Frontal cortex (tissue), 4 donors: ENCODE data around the gene SYNE2. TPM values are rescaled to one million over a fixed set of nuclear protein-coding genes. Genes with fewer than 3 reads are reported as not detected.
"Not testable (repeated sequence)": the region's sequence is repeated elsewhere in the genome, so short reads cannot be mapped to it uniquely, and the experiment has no call there.

ENCODE experiments used
- DNase-seq, 2 donors: peaks; one replicate each; pipeline ENCODE4 v3.0.0; 2012; ENCODE audit warnings: low spot score in 2 of 2
- FAIRE-seq: peaks from 2 replicates; lab custom pipeline; 2012; peaks lifted over from hg19 to GRCh38; lab: Jason Lieb, UNC
- total RNA-seq: library from RNA; depleted of rRNA; stranded (reverse); fragments of >200 nt; gene quantifications from one replicate; pipeline ENCODE4 v1.2.3, GENCODE V29; 2014
- donor health status: control.
- donor health status: control.
- donor health status: control.

SYNE2 gene
- total RNA-seq, 1 donor from 2014 or later = 109 TPM

GRCh38 chr14:64170181-64170580, 317.4 kb downstream of the SYNE2 start:
- FAIRE-seq (no peak), DNase-seq (no peak)

GRCh38 chr14:64174922-64175782, 322.3 kb downstream of the SYNE2 start:
- no peak for FAIRE-seq
- no peak for DNase-seq

GRCh38 chr14:64176330-64176729, 323.5 kb downstream of the SYNE2 start:
- FAIRE-seq = no peak
- no peak for DNase-seq

- FAIRE-seq (no peak), DNase-seq (no peak)
Observed at GRCh38 chr14:64178814-64179213, 326.0 kb downstream of the SYNE2 start.

- FAIRE-seq, DNase-seq: not testable (repeated sequence)
Observed at GRCh38 chr14:64182908-64183307, 330.1 kb downstream of the SYNE2 start.

GRCh38 chr14:64184103-64184729, 331.4 kb downstream of the SYNE2 start:
- DNase-seq (no peak), FAIRE-seq (no peak)

GRCh38 chr14:64185184-64185583, 332.4 kb downstream of the SYNE2 start:
- FAIRE-seq = no peak
- no peak for DNase-seq

- DNase-seq (no peak), FAIRE-seq (no peak)
Observed at GRCh38 chr14:64186231-64187129, 333.7 kb downstream of the SYNE2 start.

- FAIRE-seq = no peak
- DNase-seq = no peak
Observed at GRCh38 chr14:64187331-64187730, 334.5 kb downstream of the SYNE2 start.

GRCh38 chr14:64190974-64191502, 338.2 kb downstream of the SYNE2 start:
- DNase-seq (no peak), FAIRE-seq (no peak)

- DNase-seq = no peak
- no peak for FAIRE-seq
Observed at GRCh38 chr14:64191756-64192155, 339.0 kb downstream of the SYNE2 start.

- DNase-seq = no peak
- no peak for FAIRE-seq
Observed at GRCh38 chr14:64193821-64194220, 341.0 kb downstream of the SYNE2 start.

GRCh38 chr14:64194404-64194803, 341.6 kb downstream of the SYNE2 start:
- no peak for DNase-seq
- no peak for FAIRE-seq

GRCh38 chr14:64195199-64195598, 342.4 kb downstream of the SYNE2 start:
- FAIRE-seq (no peak), DNase-seq (no peak)

- FAIRE-seq = no peak
- DNase-seq = no peak
Observed at GRCh38 chr14:64196056-64196455, 343.3 kb downstream of the SYNE2 start.

- FAIRE-seq (no peak), DNase-seq (peak in 1 of 2 donors; percentile 41)
Observed at GRCh38 chr14:64196814-64197411, 344.1 kb downstream of the SYNE2 start.

GRCh38 chr14:64197996-64198395, 345.2 kb downstream of the SYNE2 start:
- DNase-seq (no peak), FAIRE-seq (no peak)

GRCh38 chr14:64198486-64198885, 345.7 kb downstream of the SYNE2 start:
- no peak for FAIRE-seq

GRCh38 chr14:64200170-64200569, 347.4 kb downstream of the SYNE2 start:
- DNase-seq (no peak), FAIRE-seq (no peak)

More at GRCh38 chr14:64198486-64198885, 345.7 kb downstream of the SYNE2 start:
- DNase-seq = no peak

- FAIRE-seq = no peak
- DNase-seq = no peak
Observed at GRCh38 chr14:64201296-64201695, 348.5 kb downstream of the SYNE2 start.
